IPS DF 4.7 (cell line): ENCODE measurements around the gene TDRD5.

Source experiments
- DNase-seq: peaks from one replicate; pipeline ENCODE4 v3.0.0-alpha.2; 2013; ENCODE audit warnings: low spot score; ENCODE audit errors: extremely low read depth

Gene TDRD5

GRCh38 chr1:179591592-179592580, at the start of gene TDRD5:
Gene TDRD5, plus strand, starts transcription at chr1:179591832. Its CDS starts 784 bp downstream, at chr1:179592616.
- DNase-seq, result no peak

GRCh38 chr1:179545321-179545720, 46.3 kb upstream of the TDRD5 start:
- no peak for DNase-seq

GRCh38 chr1:179547021-179547535, 44.6 kb upstream of the TDRD5 start:
- DNase-seq, result no peak

- DNase-seq, result no peak
These were observed 42.8 kb upstream of the TDRD5 start for GRCh38 chr1:179548666-179549367.

GRCh38 chr1:179549368-179549700, 42.3 kb upstream of the TDRD5 start:
- DNase-seq, result no peak

GRCh38 chr1:179550746-179551682, 40.6 kb upstream of the TDRD5 start:
- no peak for DNase-seq

GRCh38 chr1:179554427-179554826, 37.2 kb upstream of the TDRD5 start:
- DNase-seq, result no peak

GRCh38 chr1:179558078-179558477, 33.6 kb upstream of the TDRD5 start:
- no peak for DNase-seq

- DNase-seq, result no peak
These were observed 15.9 kb upstream of the TDRD5 start, which contains the start of gene NPHS2 for GRCh38 chr1:179575497-179576314. Gene NPHS2, minus strand, starts transcription at chr1:179575948. Its CDS starts 84 bp downstream, at chr1:179575864.

GRCh38 chr1:179576509-179576908, 15.1 kb upstream of the TDRD5 start:
- DNase-seq, result no peak

GRCh38 chr1:179583771-179584320, 7.8 kb upstream of the TDRD5 start:
- no peak for DNase-seq

GRCh38 chr1:179586107-179586823, 5.4 kb upstream of the TDRD5 start:
- DNase-seq, result no peak

GRCh38 chr1:179587336-179587735, 4.3 kb upstream of the TDRD5 start:
- no peak for DNase-seq

GRCh38 chr1:179588425-179589024, 3.1 kb upstream of the TDRD5 start:
- DNase-seq, result no peak

- no peak for DNase-seq
These were observed 2.1 kb upstream of the TDRD5 start for GRCh38 chr1:179589509-179589908.

GRCh38 chr1:179590671-179591070, 961 bp upstream of the TDRD5 start:
- no peak for DNase-seq

- no peak for DNase-seq
These were observed 410 bp upstream of the TDRD5 start for GRCh38 chr1:179591253-179591591.

GRCh38 chr1:179598631-179599030, 7.0 kb downstream of the TDRD5 start:
- DNase-seq, result no peak
